K562 (cell line): ENCODE measurements around the gene NEMP1. TPM values are rescaled to one million over a fixed set of nuclear protein-coding genes. Genes with fewer than 3 reads are reported as not detected.

Source experiments
- ARID3B ChIP-seq: fragments of 250-450 bp; sonication (Bioruptor Pico); IDR thresholded peaks from 2 replicates; pipeline ENCODE4 v1.4.0; 2020; ENCODE audit warnings: borderline replicate concordance
- C11orf30 ChIP-seq: fragments of 450-650 bp; IDR thresholded peaks from 2 replicates; pipeline ENCODE4 v1.6.1; 2016; ENCODE audit warnings: low read depth, mild to moderate bottlenecking
- CREB1 ChIP-seq, 2 experiments: sonication (generic) in 1 of 2; formaldehyde crosslinking in 1 of 2; IDR thresholded peaks; 2 replicates each; pipeline versions ENCODE4 v1.6.1 to v1.8.0; 2012 to 2022; ENCODE audit warnings: inconsistent platforms in 1 of 2, mild to moderate bottlenecking in 1 of 2, missing genetic modification reagents in 1 of 2, moderate library complexity in 1 of 2
- DEAF1 ChIP-seq: fragments of 450-650 bp; formaldehyde crosslinking; IDR thresholded peaks from 2 replicates; pipeline ENCODE4 v1.4.0; 2020; ENCODE audit warnings: mild to moderate bottlenecking, moderate library complexity
- JUNB ChIP-seq: fragments of 450-650 bp; formaldehyde crosslinking; conservative IDR thresholded peaks from 2 replicates; pipeline ENCODE4 v1.4.0; 2020; ENCODE audit warnings: mild to moderate bottlenecking
- MNT ChIP-seq, 2 experiments: fragments of 450-650 bp; conservative IDR thresholded peaks; 2 replicates each; pipeline ENCODE4 v1.6.1; 2017; ENCODE audit warnings: mild to moderate bottlenecking in 2 of 2, moderate library complexity in 2 of 2
- RAD21 ChIP-seq, 2 experiments: fragments of 250-450 bp in 1 of 2; fragments of 450-650 bp in 1 of 2; sonication (Bioruptor Pico) in 1 of 2; formaldehyde crosslinking in 1 of 2; IDR thresholded peaks in 1 of 2; conservative IDR thresholded peaks in 1 of 2; 2 replicates each; pipeline versions ENCODE4 v1.4.0 to v1.8.0; 2020 to 2022; ENCODE audit warnings: mild to moderate bottlenecking in 2 of 2, moderate library complexity in 1 of 2
- SMC3 ChIP-seq: conservative IDR thresholded peaks from 2 replicates; pipeline ENCODE4 v1.6.1; 2011; ENCODE audit warnings: low read depth, low read length, improper control_type of control experiment; ENCODE audit not compliant: insufficient read depth
- TEAD1 ChIP-seq, 2 experiments: fragments of 450-650 bp in 1 of 2; sonication (generic) in 1 of 2; formaldehyde crosslinking; IDR thresholded peaks; 2 replicates each; pipeline versions ENCODE4 v1.4.0 to v1.8.0; 2020 to 2022; ENCODE audit warnings: mild to moderate bottlenecking in 2 of 2, missing genetic modification reagents in 1 of 2
- TFAP4 ChIP-seq: sonication (generic); formaldehyde crosslinking; IDR thresholded peaks from 2 replicates; pipeline ENCODE4 v1.8.0; 2022; ENCODE audit warnings: missing genetic modification reagents, mild to moderate bottlenecking, moderate library complexity, borderline replicate concordance
- ZNF197 ChIP-seq: fragments of 200-800 bp; sonication (Bioruptor generic); IDR thresholded peaks from 2 replicates; pipeline ENCODE4 v1.6.1; 2016; ENCODE audit warnings: low read depth, missing genetic modification characterization, missing compliant biosample characterization
- ZNF507 ChIP-seq: conservative IDR thresholded peaks from 2 replicates; pipeline ENCODE4 v1.6.1; 2017; ENCODE audit warnings: missing genetic modification characterization, missing compliant biosample characterization
- polyA plus RNA-seq, 8 experiments: library from polyadenylated mRNA; depleted of rRNA in 4 of 8; stranded (reverse) in 5 of 8; unstranded in 3 of 8; fragments of >200 nt; fragmentation: Nextera tagmentation in 2 of 8; fragmentation: Illumina TruSeq in 1 of 8; extraction: Ambion mirVana in 2 of 8; extraction: Trizol in 1 of 8; gene quantifications; 2 replicates each; pipeline versions ENCODE4 v1.2.1 to v1.2.3, GENCODE V29; 2011 to 2014; ENCODE audit warnings: inconsistent platforms in 1 of 8, missing spikeins in 1 of 8
- total RNA-seq, 7 experiments: library from RNA; depleted of rRNA in 6 of 7; stranded (reverse); fragments of >200 nt in 6 of 7; fragmentation: Illumina TruSeq in 2 of 7; extraction: Trizol in 2 of 7; gene quantifications; 2 replicates each; pipeline versions ENCODE4 v1.2.1 to v1.2.3, GENCODE V29; 2011 to 2021; ENCODE audit warnings: low replicate concordance in 1 of 7

The NEMP1 gene
- total and polyA plus RNA-seq, 9 of the 15 experiments (the other 6 are each of a cell fraction or from before 2014, with no cell fraction given), result 9.5 to 82.2 (median 41.2) TPM

- peak; percentile 74 for TF ChIP-seq DEAF1
- no peak for TF ChIP-seq JUNB
- TF ChIP-seq MNT (conservative IDR thresholded peaks at IDR 0.05), result 0 out of 4 replicates have a peak, but pooled peaks of 1 of the 2 experiments have one; percentile 18
- no peak for TF ChIP-seq ARID3B (CRISPR knock-in tag)
- 0 out of 4 replicates have a peak, but pooled peaks of 1 of the 2 experiments have one; percentile 11 for TF ChIP-seq TEAD1 (CRISPR knock-in tag; IDR thresholded peaks at IDR 0.05)
- 0 out of 2 replicates have a peak, but pooled peaks have one; percentile 33 for TF ChIP-seq CREB1 (IDR thresholded peaks at IDR 0.05)
- TF ChIP-seq CREB1 (CRISPR knock-in tag; IDR thresholded peaks at IDR 0.05), result no peak
- TF ChIP-seq RAD21 (CRISPR knock-in tag; conservative IDR thresholded peaks at IDR 0.05 in 1 of 2, IDR thresholded peaks at IDR 0.05 in 1 of 2), result peak; percentile 63 to 84
- TF ChIP-seq SMC3, result peak; percentile 69
- peak; percentile 65; the same call in 1 of the 2 replicates for TF ChIP-seq C11orf30
- peak; percentile 66; the same call in 1 of the 2 replicates for TF ChIP-seq TFAP4 (CRISPR knock-in tag)
- TF ChIP-seq ZNF507 (tag), result no peak
- TF ChIP-seq ZNF197 (CRISPR knock-in tag), result no peak
These were observed 15.0 kb upstream of the NEMP1 start (continued) for GRCh38 chr12:57093415-57094207.
